GM23338 (cell line): ENCODE measurements around the gene OR8A1. TPM values are rescaled to one million over a fixed set of nuclear protein-coding genes. Genes with fewer than 3 reads are reported as not detected.

Source experiments
- ATAC-seq: fragments of 200-7000 bp; cut with Tn5 transposase; 3 replicates; pipeline ENCODE4 v1.9.1; 2020
- DNase-seq: peaks from one replicate; pipeline ENCODE4 v3.0.0-alpha.2; 2015; ENCODE audit warnings: low spot score
- H2AFZ ChIP-seq: fragments of 200-600 bp; sonication (generic); 2 replicates; pipeline ENCODE4 v1.8.0; 2016; ENCODE audit warnings: antibody characterized with exemption, mild to moderate bottlenecking, moderate library complexity
- H3F3A ChIP-seq: fragments of 200-600 bp; sonication (generic); replicated peaks from 2 replicates; pipeline ENCODE4 v1.8.0; 2017; ENCODE audit warnings: antibody characterized with exemption, mixed run types, low read depth
- H3K27ac ChIP-seq: fragments of 200-600 bp; sonication (generic); 2 replicates; pipeline ENCODE4 v1.6.1; 2016; ENCODE audit warnings: low read depth
- H3K27me3 ChIP-seq: fragments of 200-600 bp; sonication (generic); 2 replicates; pipeline ENCODE4 v1.8.0; 2016; ENCODE audit warnings: mild to moderate bottlenecking, mixed run types, moderate library complexity; ENCODE audit not compliant: insufficient read depth
- H3K36me3 ChIP-seq: fragments of 200-600 bp; sonication (generic); 2 replicates; pipeline ENCODE4 v1.8.0; 2016; ENCODE audit warnings: mild to moderate bottlenecking; ENCODE audit not compliant: insufficient read depth
- H3K4me1 ChIP-seq: fragments of 200-600 bp; sonication (generic); 2 replicates; pipeline ENCODE4 v1.8.0; 2016; ENCODE audit warnings: mild to moderate bottlenecking, moderate library complexity; ENCODE audit not compliant: insufficient read depth
- H3K4me2 ChIP-seq: fragments of 200-600 bp; sonication (generic); 2 replicates; pipeline ENCODE4 v1.7.1; 2017; ENCODE audit warnings: mixed run types
- H3K4me3 ChIP-seq: fragments of 200-600 bp; sonication (generic); 2 replicates; pipeline ENCODE4 v1.6.1; 2016; ENCODE audit warnings: mixed run types
- H3K79me2 ChIP-seq: fragments of 200-600 bp; sonication (generic); replicated peaks from 2 replicates; pipeline ENCODE4 v1.8.0; 2017; ENCODE audit warnings: mild to moderate bottlenecking; ENCODE audit not compliant: insufficient read depth
- H3K9me2 ChIP-seq: fragments of 200-600 bp; sonication (generic); 2 replicates; pipeline ENCODE4 v1.8.0; 2017; ENCODE audit not compliant: insufficient read depth
- H4K20me1 ChIP-seq: fragments of 200-600 bp; sonication (generic); replicated peaks from 2 replicates; pipeline ENCODE4 v1.8.0; 2017; ENCODE audit warnings: mild to moderate bottlenecking; ENCODE audit not compliant: insufficient read depth
- H3K27ac Mint-ChIP-seq: 2 replicates; pipeline ENCODE4 v1.8.0; 2020; ENCODE audit warnings: inconsistent platforms, mild to moderate bottlenecking, moderate library complexity, mixed read lengths
- H3K27me3 Mint-ChIP-seq: 3 replicates; pipeline ENCODE4 v1.8.0; 2022; ENCODE audit warnings: low read depth, mild to moderate bottlenecking, moderate library complexity, mixed read lengths, inconsistent platforms; ENCODE audit not compliant: insufficient read depth, poor library complexity
- H3K36me3 Mint-ChIP-seq: 3 replicates; pipeline ENCODE4 v1.8.0; 2021; ENCODE audit warnings: low read depth, mild to moderate bottlenecking, inconsistent platforms, moderate library complexity, mixed read lengths
- H3K4me1 Mint-ChIP-seq: 3 replicates; pipeline ENCODE4 v1.8.0; 2020; ENCODE audit warnings: mild to moderate bottlenecking, inconsistent platforms, mixed read lengths
- H3K4me3 Mint-ChIP-seq: 3 replicates; pipeline ENCODE4 v1.8.0; 2021; ENCODE audit warnings: moderate library complexity, mild to moderate bottlenecking, inconsistent platforms, mixed read lengths
- H3K9me3 Mint-ChIP-seq: 3 replicates; pipeline ENCODE4 v1.8.0; 2020; ENCODE audit warnings: moderate library complexity, mild to moderate bottlenecking, inconsistent platforms, mixed read lengths
- EZH2 ChIP-seq: fragments of 200-600 bp; sonication (generic); IDR thresholded peaks from one replicate; pipeline ENCODE4 v1.8.0; 2017; ENCODE audit warnings: antibody characterized with exemption, mild to moderate bottlenecking, low read depth; ENCODE audit not compliant: unreplicated experiment
- REST ChIP-seq: IDR thresholded peaks from one replicate; pipeline ENCODE4 v1.6.1; 2018; ENCODE audit warnings: antibody characterized with exemption; ENCODE audit not compliant: unreplicated experiment
- ZNF114 ChIP-seq: fragments of 250-450 bp; sonication (Bioruptor Pico); IDR thresholded peaks from 2 replicates; pipeline ENCODE4 v1.5.0; 2020; ENCODE audit warnings: mild to moderate bottlenecking, moderate library complexity
- polyA plus RNA-seq: library from polyadenylated mRNA; unstranded; fragments of >200 nt; fragmentation: Nextera tagmentation; extraction: Ambion mirVana; gene quantifications from 2 replicates; pipeline ENCODE4 v1.2.1, GENCODE V29; 2016
- total RNA-seq: library from RNA; depleted of rRNA; stranded (reverse); fragments of >200 nt; shearing (Covaris generic); gene quantifications from 2 replicates; pipeline ENCODE4 v1.2.3, GENCODE V29; 2014
- TF ChIP-seq, protein P1 (sequence below): fragments of 250-450 bp; sonication (Bioruptor Pico); IDR thresholded peaks from 2 replicates; pipeline ENCODE4 v1.5.0; 2020; ENCODE audit warnings: mild to moderate bottlenecking, moderate library complexity

OR8A1 gene
- total and polyA plus RNA-seq, 2 experiments from 2014 or later: not detected

- TF ChIP-seq, protein P1, sequence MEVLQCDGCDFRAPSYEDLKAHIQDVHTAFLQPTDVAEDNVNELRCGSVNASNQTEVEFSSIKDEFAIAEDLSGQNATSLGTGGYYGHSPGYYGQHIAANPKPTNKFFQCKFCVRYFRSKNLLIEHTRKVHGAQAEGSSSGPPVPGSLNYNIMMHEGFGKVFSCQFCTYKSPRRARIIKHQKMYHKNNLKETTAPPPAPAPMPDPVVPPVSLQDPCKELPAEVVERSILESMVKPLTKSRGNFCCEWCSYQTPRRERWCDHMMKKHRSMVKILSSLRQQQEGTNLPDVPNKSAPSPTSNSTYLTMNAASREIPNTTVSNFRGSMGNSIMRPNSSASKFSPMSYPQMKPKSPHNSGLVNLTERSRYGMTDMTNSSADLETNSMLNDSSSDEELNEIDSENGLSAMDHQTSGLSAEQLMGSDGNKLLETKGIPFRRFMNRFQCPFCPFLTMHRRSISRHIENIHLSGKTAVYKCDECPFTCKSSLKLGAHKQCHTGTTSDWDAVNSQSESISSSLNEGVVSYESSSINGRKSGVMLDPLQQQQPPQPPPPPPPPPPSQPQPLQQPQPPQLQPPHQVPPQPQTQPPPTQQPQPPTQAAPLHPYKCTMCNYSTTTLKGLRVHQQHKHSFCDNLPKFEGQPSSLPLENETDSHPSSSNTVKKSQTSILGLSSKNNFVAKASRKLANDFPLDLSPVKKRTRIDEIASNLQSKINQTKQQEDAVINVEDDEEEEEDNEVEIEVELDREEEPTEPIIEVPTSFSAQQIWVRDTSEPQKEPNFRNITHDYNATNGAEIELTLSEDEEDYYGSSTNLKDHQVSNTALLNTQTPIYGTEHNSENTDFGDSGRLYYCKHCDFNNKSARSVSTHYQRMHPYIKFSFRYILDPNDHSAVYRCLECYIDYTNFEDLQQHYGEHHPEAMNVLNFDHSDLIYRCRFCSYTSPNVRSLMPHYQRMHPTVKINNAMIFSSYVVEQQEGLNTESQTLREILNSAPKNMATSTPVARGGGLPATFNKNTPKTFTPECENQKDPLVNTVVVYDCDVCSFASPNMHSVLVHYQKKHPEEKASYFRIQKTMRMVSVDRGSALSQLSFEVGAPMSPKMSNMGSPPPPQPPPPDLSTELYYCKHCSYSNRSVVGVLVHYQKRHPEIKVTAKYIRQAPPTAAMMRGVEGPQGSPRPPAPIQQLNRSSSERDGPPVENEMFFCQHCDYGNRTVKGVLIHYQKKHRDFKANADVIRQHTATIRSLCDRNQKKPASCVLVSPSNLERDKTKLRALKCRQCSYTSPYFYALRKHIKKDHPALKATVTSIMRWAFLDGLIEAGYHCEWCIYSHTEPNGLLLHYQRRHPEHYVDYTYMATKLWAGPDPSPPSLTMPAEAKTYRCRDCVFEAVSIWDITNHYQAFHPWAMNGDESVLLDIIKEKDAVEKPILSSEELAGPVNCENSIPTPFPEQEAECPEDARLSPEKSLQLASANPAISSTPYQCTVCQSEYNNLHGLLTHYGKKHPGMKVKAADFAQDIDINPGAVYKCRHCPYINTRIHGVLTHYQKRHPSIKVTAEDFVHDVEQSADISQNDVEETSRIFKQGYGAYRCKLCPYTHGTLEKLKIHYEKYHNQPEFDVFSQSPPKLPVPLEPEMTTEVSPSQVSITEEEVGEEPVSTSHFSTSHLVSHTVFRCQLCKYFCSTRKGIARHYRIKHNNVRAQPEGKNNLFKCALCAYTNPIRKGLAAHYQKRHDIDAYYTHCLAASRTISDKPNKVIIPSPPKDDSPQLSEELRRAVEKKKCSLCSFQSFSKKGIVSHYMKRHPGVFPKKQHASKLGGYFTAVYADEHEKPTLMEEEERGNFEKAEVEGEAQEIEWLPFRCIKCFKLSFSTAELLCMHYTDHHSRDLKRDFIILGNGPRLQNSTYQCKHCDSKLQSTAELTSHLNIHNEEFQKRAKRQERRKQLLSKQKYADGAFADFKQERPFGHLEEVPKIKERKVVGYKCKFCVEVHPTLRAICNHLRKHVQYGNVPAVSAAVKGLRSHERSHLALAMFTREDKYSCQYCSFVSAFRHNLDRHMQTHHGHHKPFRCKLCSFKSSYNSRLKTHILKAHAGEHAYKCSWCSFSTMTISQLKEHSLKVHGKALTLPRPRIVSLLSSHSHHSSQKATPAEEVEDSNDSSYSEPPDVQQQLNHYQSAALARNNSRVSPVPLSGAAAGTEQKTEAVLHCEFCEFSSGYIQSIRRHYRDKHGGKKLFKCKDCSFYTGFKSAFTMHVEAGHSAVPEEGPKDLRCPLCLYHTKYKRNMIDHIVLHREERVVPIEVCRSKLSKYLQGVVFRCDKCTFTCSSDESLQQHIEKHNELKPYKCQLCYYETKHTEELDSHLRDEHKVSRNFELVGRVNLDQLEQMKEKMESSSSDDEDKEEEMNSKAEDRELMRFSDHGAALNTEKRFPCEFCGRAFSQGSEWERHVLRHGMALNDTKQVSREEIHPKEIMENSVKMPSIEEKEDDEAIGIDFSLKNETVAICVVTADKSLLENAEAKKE (CRISPR knock-in tag): no peak
- no peak for TF ChIP-seq ZNF114
- no peak for TF ChIP-seq EZH2
Measured at GRCh38 chr11:124612045-124612444, 42.2 kb downstream of the OR8A1 start (continued).

DNA sequence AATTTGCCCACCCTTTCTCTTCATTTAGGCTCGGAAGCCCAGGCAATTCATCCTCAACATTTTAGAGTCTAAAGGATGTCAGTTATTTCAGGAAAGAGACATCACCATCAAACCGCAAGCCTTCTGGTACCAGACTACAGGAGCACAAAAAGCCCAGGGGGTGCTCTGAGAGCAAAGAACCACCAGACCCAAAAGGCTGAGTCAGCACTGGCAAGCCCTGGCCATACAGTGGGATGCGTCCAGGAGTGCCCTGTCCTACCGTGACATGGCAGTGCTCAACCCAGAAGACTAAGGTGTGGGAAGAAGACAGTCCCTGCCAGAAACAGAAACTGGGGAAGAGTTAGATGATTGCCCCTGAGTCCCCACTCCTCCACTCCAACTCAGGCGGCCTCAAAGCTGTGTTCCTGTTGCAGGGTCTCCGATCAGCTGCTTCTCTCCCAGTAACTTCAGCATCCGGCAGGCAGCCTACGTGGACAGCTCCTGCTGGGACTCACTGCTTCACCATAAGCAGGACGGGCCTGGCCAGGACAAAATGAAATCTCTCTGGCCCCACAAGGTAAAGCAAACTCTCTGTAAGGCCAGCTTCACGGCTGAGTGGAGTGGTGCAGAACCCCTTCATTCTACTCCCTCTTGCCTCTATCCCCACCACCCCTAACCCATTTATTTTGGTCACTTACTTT is 42.9 kb downstream of the OR8A1 start:
- H4K20me1 ChIP-seq: no peaks in the 10 kb centered on the region
- Mint-ChIP-seq H3K4me3 (no peak overlapping the region), H3K9me3 (no peaks in the 10 kb centered on the region), H3K27me3 (peaks cover 3% of the 10 kb centered on the region), H3K4me1 (no peaks in the 10 kb centered on the region), H3K36me3 (no peaks in the 10 kb centered on the region), H3K27ac (no peak overlapping the region)
- no peaks in the 10 kb centered on the region for H3K9me2 ChIP-seq
- no peak overlapping the region for H3K4me3 ChIP-seq
- ATAC-seq: peak; percentile 61; the same call in 2 of the 3 replicates
- no peaks in the 10 kb centered on the region for H3K27me3 ChIP-seq
- TF ChIP-seq REST (peak; percentile 47), EZH2 (no peak)
- H3K79me2 ChIP-seq: no peaks in the 10 kb centered on the region
- no peaks in the 10 kb centered on the region for H3K36me3 ChIP-seq
- H3K4me1 ChIP-seq: no peaks in the 10 kb centered on the region
- H3F3A ChIP-seq: no peaks in the 10 kb centered on the region
- H3K27ac ChIP-seq: no peak overlapping the region
- H3K4me2 ChIP-seq: no peak overlapping the region
- H2AFZ ChIP-seq: no peak overlapping the region
- no peak for DNase-seq
